H1 (cell line): ENCODE data around the gene LPP. TPM values are rescaled to one million over a fixed set of nuclear protein-coding genes. Genes with fewer than 3 reads are reported as not detected.

Source experiments
- CTCF ChIA-PET: fragments of 300-600 bp; sonication (Branson Sonifier 250); formaldehyde crosslinking; loops from one replicate; lab custom pipeline; 2021; ENCODE audit not compliant: partially characterized antibody; lab: Charles Lee
- POLR2A ChIA-PET: fragments of 300-600 bp; sonication (Branson Sonifier 250); formaldehyde crosslinking; loops from one replicate; lab custom pipeline; 2021; ENCODE audit warnings: inconsistent platforms; ENCODE audit not compliant: partially characterized antibody; lab: Charles Lee
- DNase-seq, 2 experiments: peaks; one replicate each; pipeline versions ENCODE4 v3.0.0 to v3.0.0-alpha.2; 2010 to 2022; ENCODE audit warnings: low spot score in 2 of 2, low read depth in 1 of 2, mixed read lengths in 1 of 2
- FAIRE-seq: peaks from 2 replicates; lab custom pipeline; 2011; peaks lifted over from hg19 to GRCh38; lab: Jason Lieb, UNC
- H2AFZ ChIP-seq: 2 replicates; pipeline ENCODE4 v1.8.1; 2012; ENCODE audit warnings: low read length, inconsistent platforms
- H2AK5ac ChIP-seq: 2 replicates; pipeline ENCODE4 v1.6.1; 2013; ENCODE audit warnings: low read depth, low read length
- H2BK120ac ChIP-seq: replicated peaks from 2 replicates; pipeline ENCODE3; 2013; ENCODE audit warnings: low read depth, low read length, inconsistent platforms
- H2BK12ac ChIP-seq: 2 replicates; pipeline ENCODE4 v1.6.1; 2013; ENCODE audit warnings: low read depth, low read length
- H2BK15ac ChIP-seq: 2 replicates; pipeline ENCODE4 v1.6.1; 2013; ENCODE audit warnings: low read length
- H2BK20ac ChIP-seq: 2 replicates; pipeline ENCODE4 v1.6.1; 2013; ENCODE audit warnings: low read length
- H2BK5ac ChIP-seq: 2 replicates; pipeline ENCODE4 v1.6.1; 2013; ENCODE audit warnings: low read depth, low read length
- H3K14ac ChIP-seq: 2 replicates; pipeline ENCODE4 v1.6.1; 2013; ENCODE audit warnings: inconsistent platforms; ENCODE audit not compliant: insufficient read length
- H3K18ac ChIP-seq: 2 replicates; pipeline ENCODE4 v1.6.1; 2013; ENCODE audit warnings: low read length; ENCODE audit errors: extremely low read depth
- H3K23ac ChIP-seq: 2 replicates; pipeline ENCODE4 v1.6.1; 2013; ENCODE audit warnings: inconsistent platforms; ENCODE audit not compliant: insufficient read length
- H3K23me2 ChIP-seq: 2 replicates; pipeline ENCODE4 v1.6.1; 2013; ENCODE audit warnings: low read depth, low read length
- H3K27ac ChIP-seq: 2 replicates; pipeline ENCODE4 v1.6.1; 2011; ENCODE audit warnings: low read depth, low read length, inconsistent platforms
- H3K27me3 ChIP-seq, 4 experiments: replicated peaks in 1 of 4; 1 replicate in 1 of 4; 2 replicates in 3 of 4; pipeline versions ENCODE4 v1.6.1 to v1.8.1; 2011 to 2013; ENCODE audit warnings: low read length in 3 of 4, mild to moderate bottlenecking in 3 of 4, inconsistent platforms in 2 of 4, mixed read lengths in 2 of 4, moderate library complexity in 1 of 4; ENCODE audit not compliant: control insufficient read depth in 3 of 4, insufficient read depth in 3 of 4; ENCODE audit errors: extremely low read depth in 1 of 4
- H3K36me3 ChIP-seq, 4 experiments: 2 replicates each; pipeline versions ENCODE4 v1.6.1 to v1.8.1; 2011 to 2013; ENCODE audit warnings: mild to moderate bottlenecking in 4 of 4, low read length in 3 of 4, moderate library complexity in 2 of 4, control low read depth in 1 of 4, inconsistent platforms in 1 of 4; ENCODE audit not compliant: insufficient read depth in 4 of 4, control insufficient read depth in 2 of 4
- H3K4ac ChIP-seq: replicated peaks from 2 replicates; pipeline ENCODE3; 2013; ENCODE audit warnings: low read length, low read depth, mixed read lengths, inconsistent platforms; ENCODE audit not compliant: insufficient read length
- H3K4me1 ChIP-seq, 4 experiments: replicated peaks in 1 of 4; 1 replicate in 1 of 4; 2 replicates in 3 of 4; pipeline versions ENCODE4 v1.6.1 to v1.8.1; 2011 to 2013; ENCODE audit warnings: low read length in 3 of 4, inconsistent platforms in 2 of 4, mixed read lengths in 1 of 4; ENCODE audit not compliant: insufficient read depth in 4 of 4, control insufficient read depth in 3 of 4
- H3K4me2 ChIP-seq, 2 experiments: 2 replicates each; pipeline versions ENCODE4 v1.6.1 to v1.8.1; 2011 to 2013; ENCODE audit warnings: low read depth in 2 of 2, low read length in 2 of 2, control low read depth in 1 of 2, inconsistent platforms in 1 of 2, mild to moderate bottlenecking in 1 of 2; ENCODE audit not compliant: insufficient read depth in 1 of 2
- H3K4me3 ChIP-seq, 4 experiments: fragments of 200-600, 300-600 bp in 1 of 4; sonication (generic), shearing (Covaris generic), sonication (Bioruptor Twin) in 1 of 4; 2 replicates each; pipeline versions ENCODE4 v1.5.1 to v1.8.1; 2011 to 2016; ENCODE audit warnings: low read length in 4 of 4, low read depth in 3 of 4, control low read depth in 2 of 4, inconsistent platforms in 2 of 4, mild to moderate bottlenecking in 2 of 4, mixed read lengths in 1 of 4, moderate library complexity in 1 of 4; ENCODE audit not compliant: insufficient read depth in 2 of 4; ENCODE audit errors: extremely low read depth in 1 of 4
- H3K56ac ChIP-seq: replicated peaks from 2 replicates; pipeline ENCODE3; 2013; ENCODE audit warnings: low read depth, mild to moderate bottlenecking, mixed read lengths, low read length, inconsistent platforms; ENCODE audit not compliant: insufficient read length
- H3K79me1 ChIP-seq: 2 replicates; pipeline ENCODE4 v1.6.1; 2013; ENCODE audit warnings: low read depth, low read length, control low read depth
- H3K79me2 ChIP-seq, 2 experiments: 2 replicates each; pipeline versions ENCODE4 v1.6.1 to v1.8.1; 2012 to 2013; ENCODE audit warnings: low read length in 2 of 2, mild to moderate bottlenecking in 2 of 2, inconsistent platforms in 1 of 2; ENCODE audit not compliant: insufficient read depth in 2 of 2, control insufficient read depth in 1 of 2
- H3K9ac ChIP-seq, 4 experiments: replicated peaks in 1 of 4; 1 replicate in 1 of 4; 2 replicates in 3 of 4; pipeline versions ENCODE4 v1.6.1 to v1.8.1; 2011 to 2013; ENCODE audit warnings: low read depth in 3 of 4, low read length in 3 of 4, control low read depth in 2 of 4, mild to moderate bottlenecking in 2 of 4, moderate library complexity in 2 of 4, inconsistent platforms in 1 of 4; ENCODE audit errors: extremely low read depth in 1 of 4
- H3K9me3 ChIP-seq, 2 experiments: 2 replicates each; pipeline versions ENCODE4 v1.6.1 to v1.8.1; 2012 to 2013; ENCODE audit warnings: mild to moderate bottlenecking in 2 of 2, moderate library complexity in 2 of 2, control low read depth in 1 of 2, inconsistent platforms in 1 of 2, low read depth in 1 of 2, low read length in 1 of 2, mixed read lengths in 1 of 2; ENCODE audit not compliant: insufficient read depth in 2 of 2
- H4K20me1 ChIP-seq, 2 experiments: replicated peaks in 1 of 2; 2 replicates each; pipeline versions ENCODE3 to v1.8.1; 2011 to 2013; ENCODE audit warnings: inconsistent platforms in 2 of 2, low read length in 2 of 2, mild to moderate bottlenecking in 1 of 2; ENCODE audit not compliant: insufficient read depth in 2 of 2, control insufficient read depth in 1 of 2
- H4K5ac ChIP-seq: 2 replicates; pipeline ENCODE4 v1.6.1; 2013; ENCODE audit warnings: low read length, low read depth, mixed read lengths, inconsistent platforms; ENCODE audit not compliant: insufficient read length
- H4K8ac ChIP-seq: 2 replicates; pipeline ENCODE4 v1.8.0; 2013; ENCODE audit warnings: mild to moderate bottlenecking, moderate library complexity, low read length, inconsistent platforms; ENCODE audit not compliant: insufficient read depth; ENCODE audit errors: extremely low read depth
- H4K91ac ChIP-seq: replicated peaks from 2 replicates; pipeline ENCODE3; 2013; ENCODE audit warnings: low read length, mixed read lengths, inconsistent platforms; ENCODE audit not compliant: insufficient read length
- ATF2 ChIP-seq: IDR thresholded peaks from 2 replicates; pipeline ENCODE4 v1.6.1; 2012; ENCODE audit warnings: low read length, inconsistent platforms
- CEBPB ChIP-seq: IDR thresholded peaks from 2 replicates; pipeline ENCODE4 v1.6.1; 2012; ENCODE audit warnings: low read depth, low read length
- E2F6 ChIP-seq: IDR thresholded peaks from 2 replicates; pipeline ENCODE4 v1.6.1; 2012; ENCODE audit warnings: inconsistent platforms
- EGR1 ChIP-seq: IDR thresholded peaks from 2 replicates; pipeline ENCODE4 v1.6.1; 2011; ENCODE audit warnings: low read depth, low read length, borderline replicate concordance
- JUN ChIP-seq: IDR thresholded peaks from 2 replicates; pipeline ENCODE4 v1.6.1; 2011; ENCODE audit warnings: low read depth, mild to moderate bottlenecking, improper control_type of control experiment, low read length
- KDM5A ChIP-seq: fragments of 200-600 bp; IDR thresholded peaks from 2 replicates; pipeline ENCODE4 v1.7.1; 2012; ENCODE audit warnings: mild to moderate bottlenecking, low read length, inconsistent platforms, mixed read lengths
- NANOG ChIP-seq: IDR thresholded peaks from 2 replicates; pipeline ENCODE4 v1.6.1; 2011; ENCODE audit warnings: low read length, low read depth, mild to moderate bottlenecking, inconsistent platforms; ENCODE audit not compliant: insufficient read depth, poor library complexity, severe bottlenecking
- RBBP5 ChIP-seq: IDR thresholded peaks from 2 replicates; pipeline ENCODE4 v1.7.1; 2012; ENCODE audit warnings: low read depth, mild to moderate bottlenecking, inconsistent platforms, low read length, moderate library complexity, borderline replicate concordance
- RFX5 ChIP-seq: IDR thresholded peaks from 2 replicates; pipeline ENCODE4 v1.6.1; 2011; ENCODE audit warnings: low read depth, low read length, improper control_type of control experiment, borderline replicate concordance
- SRF ChIP-seq: IDR thresholded peaks from 2 replicates; pipeline ENCODE4 v1.6.1; 2011; ENCODE audit warnings: mild to moderate bottlenecking, low read depth, low read length, moderate library complexity
- TAF1 ChIP-seq: IDR thresholded peaks from 2 replicates; pipeline ENCODE4 v1.6.1; 2011; ENCODE audit warnings: mild to moderate bottlenecking, low read depth, low read length
- TBP ChIP-seq: IDR thresholded peaks from 2 replicates; pipeline ENCODE4 v1.6.1; 2011; ENCODE audit warnings: low read depth, low read length, improper control_type of control experiment
- WGBS, 2 experiments: shearing (Covaris generic) in 1 of 2; methylation state at CpG; one replicate each; pipeline versions ENCODE4 v1.1.6 to v1.1.7; 2013 to 2015; ENCODE audit warnings: low lambda C conversion rate in 2 of 2, mixed read lengths in 2 of 2, inconsistent platforms in 1 of 2, low coverage in 1 of 2, missing lambda C conversion rate in 1 of 2; ENCODE audit not compliant: insufficient replicate concordance in 2 of 2, insufficient coverage in 1 of 2, insufficient read length in 1 of 2; ENCODE audit errors: extremely low coverage in 1 of 2, missing lambda C conversion rate in 1 of 2; 5-methylcytosine and 5-hydroxymethylcytosine counted together
- polyA plus RNA-seq, 7 experiments: library from polyadenylated mRNA; depleted of rRNA in 3 of 7; stranded (reverse) in 5 of 7; unstranded in 2 of 7; fragments of >200 nt in 5 of 7; fragments of 200-250 nt in 2 of 7; gene quantifications; 1 replicate in 5 of 7; 2 replicates in 1 of 7; 4 replicates in 1 of 7; pipeline versions ENCODE4 v1.2.1 to v1.2.3, GENCODE V29; 2011 to 2013; ENCODE audit warnings: missing spikeins in 2 of 7, mixed read lengths in 2 of 7
- total RNA-seq: library from RNA; stranded (reverse); fragmentation: NEBNext Ultra II Directional; extraction: Animal tissue kit (Norgen Biotek cat#: 25700); gene quantifications from 2 replicates; pipeline ENCODE4 v1.2.1, GENCODE V29; 2021

LPP gene
- total and polyA plus RNA-seq, 2 of the 8 experiments (the other 6 are each of a cell fraction or from before 2014, with no cell fraction given): 10.0 to 53.3 TPM

- POLR2A ChIA-PET: interaction anchor here (0.6 kb wide), 1 partner anchor 782 kb away, joined by 3 read pairs; no protein-coding TSS in a partner anchor
- Histone ChIP-seq H3K23ac (no peak overlapping the region), H4K91ac (no peak overlapping the region), H2BK12ac (no peak overlapping the region), H3K27ac (no peak overlapping the region), H3K4me1 (no peaks in the 10 kb centered on the region), H3K9me3 (no peaks in the 10 kb centered on the region), H2BK5ac (no peak overlapping the region), H2AK5ac (no peak overlapping the region), H4K8ac (no peak overlapping the region), H3K4me2 (no peak overlapping the region), H3K79me1 (no peaks in the 10 kb centered on the region), H4K20me1 (no peaks in the 10 kb centered on the region), H2BK20ac (no peak overlapping the region), H3K14ac (no peak overlapping the region), H4K5ac (no peak overlapping the region), H2AFZ (no peak overlapping the region), H3K9ac (no peak overlapping the region), H2BK15ac (no peak overlapping the region), H3K79me2 (no peaks in the 10 kb centered on the region), H3K27me3 (no peaks in the 10 kb centered on the region), H2BK120ac (no peak overlapping the region), H3K23me2 (no peaks in the 10 kb centered on the region), H3K4ac (no peak overlapping the region), H3K4me3 (no peak overlapping the region), H3K36me3 (no peaks in the 10 kb centered on the region), H3K56ac (no peak overlapping the region), H3K18ac (no peak overlapping the region)
- CTCF ChIA-PET: interaction anchor here (0.7 to 1.7 kb wide), 4 partner anchors 54 to 1160 kb away, joined by 3 to 5 read pairs (median 4); no protein-coding TSS in a partner anchor
- 94% methylated on average over 2 of the region's 2 CpGs; no CpG with 5 or more reads in 1 of the 2 experiments for WGBS, 2 experiments
- no peak for DNase-seq
- FAIRE-seq: no peak
- no peak for TF ChIP-seq CEBPB
- TF ChIP-seq TBP: no peak
- no peak for TF ChIP-seq TAF1
- TF ChIP-seq ATF2: no peak
- TF ChIP-seq RBBP5: no peak
- no peak for TF ChIP-seq NANOG
- no peak for TF ChIP-seq E2F6
- no peak for TF ChIP-seq KDM5A
- TF ChIP-seq SRF: no peak
- TF ChIP-seq RFX5: no peak
- no peak for TF ChIP-seq JUN
- TF ChIP-seq EGR1: no peak
Measured at GRCh38 chr3:188900421-188900951, 746.5 kb downstream of the LPP start.
